GM18951 (cell line): Measurements from ENCODE around the gene DTNBP1.

ENCODE experiments used
- POLR2A ChIP-seq: IDR thresholded peaks from 4 replicates; pipeline ENCODE4 v1.6.1; 2011; ENCODE audit warnings: mild to moderate bottlenecking; ENCODE audit not compliant: insufficient read length, insufficient read depth; ENCODE audit errors: extremely low read depth
- in situ Hi-C: fragments of 300-500 bp; cut with MboI; formaldehyde crosslinking; loops from one replicate; pipeline ENCODE4 v1.12.0; 2022; ENCODE audit warnings: low sequenced_read_pairs, mixed read lengths, inconsistent platforms; ENCODE audit not compliant: unreplicated experiment

The DTNBP1 gene

GRCh38 chr6:15491986-15492269 lies 170.9 kb downstream of the DTNBP1 start:
- TF ChIP-seq POLR2A: no peak
- in situ Hi-C loops: no loop called here

DNA sequence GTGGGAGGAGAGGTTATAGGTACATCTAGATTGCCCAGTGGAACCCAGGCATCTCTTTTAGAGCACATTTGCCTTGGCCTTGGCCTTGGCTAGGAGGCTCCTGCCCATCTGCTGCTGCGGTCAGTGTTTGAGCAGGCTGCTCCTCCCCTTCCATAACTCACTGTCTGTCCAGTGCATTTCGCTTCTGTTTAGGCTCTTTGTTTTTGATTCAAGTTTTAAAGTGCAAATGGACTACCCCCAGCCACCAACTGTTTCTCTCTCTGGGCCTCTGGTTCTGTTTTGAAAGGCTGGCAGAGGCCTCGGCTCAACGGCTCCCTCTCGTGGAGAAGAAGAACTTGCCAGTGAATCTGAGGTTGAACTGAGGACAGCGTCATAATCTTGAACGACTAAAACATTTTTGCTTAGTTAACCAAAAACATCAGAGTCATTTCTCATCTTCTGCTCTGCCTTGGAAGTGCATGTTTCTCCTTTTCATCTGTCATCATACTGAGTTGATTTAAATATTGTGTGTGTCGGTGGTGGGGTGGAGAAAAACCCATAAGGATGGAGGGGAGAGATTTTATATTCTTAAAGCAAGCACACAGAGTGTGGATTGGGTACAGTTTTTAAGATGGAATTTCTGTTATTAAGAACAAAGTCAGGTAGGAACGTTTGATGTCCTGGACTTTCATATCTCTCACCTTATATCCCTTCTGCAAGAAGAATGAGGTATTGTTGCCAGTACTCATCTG lies 171.4 kb downstream of the DTNBP1 start:
- no peak for TF ChIP-seq POLR2A
- in situ Hi-C loops: no loop called here

GRCh38 chr6:15490242-15491100 lies 172.4 kb downstream of the DTNBP1 start:
- in situ Hi-C loops: no loop called here
- TF ChIP-seq POLR2A: no peak

GRCh38 chr6:15489261-15489962 lies 173.4 kb downstream of the DTNBP1 start:
- in situ Hi-C loops: no loop called here
- no peak for TF ChIP-seq POLR2A

DNA sequence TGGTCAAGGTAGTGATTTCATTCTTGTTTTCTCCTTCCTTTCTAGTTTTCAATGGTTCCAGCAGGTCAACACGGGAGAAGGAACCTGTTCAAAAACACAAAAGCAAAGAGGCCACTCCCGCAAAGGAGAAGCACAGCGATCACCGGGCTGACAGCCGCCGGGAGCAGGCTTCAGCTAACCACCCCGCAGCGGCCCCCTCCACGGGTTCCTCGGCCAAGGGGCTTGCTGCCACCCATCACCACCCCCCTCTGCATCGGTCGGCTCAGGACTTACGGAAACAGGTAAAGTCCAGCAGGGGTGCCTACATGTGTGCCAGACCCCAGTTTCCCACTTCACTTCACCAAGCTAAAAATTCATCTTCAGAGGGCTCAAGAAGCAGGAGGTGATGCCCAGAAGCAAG lies 175.6 kb downstream of the DTNBP1 start:
- in situ Hi-C loops: no loop called here
- no peak for TF ChIP-seq POLR2A

GRCh38 chr6:15485936-15486335 lies 176.9 kb downstream of the DTNBP1 start:
- in situ Hi-C loops: no loop called here
- TF ChIP-seq POLR2A: no peak

DNA sequence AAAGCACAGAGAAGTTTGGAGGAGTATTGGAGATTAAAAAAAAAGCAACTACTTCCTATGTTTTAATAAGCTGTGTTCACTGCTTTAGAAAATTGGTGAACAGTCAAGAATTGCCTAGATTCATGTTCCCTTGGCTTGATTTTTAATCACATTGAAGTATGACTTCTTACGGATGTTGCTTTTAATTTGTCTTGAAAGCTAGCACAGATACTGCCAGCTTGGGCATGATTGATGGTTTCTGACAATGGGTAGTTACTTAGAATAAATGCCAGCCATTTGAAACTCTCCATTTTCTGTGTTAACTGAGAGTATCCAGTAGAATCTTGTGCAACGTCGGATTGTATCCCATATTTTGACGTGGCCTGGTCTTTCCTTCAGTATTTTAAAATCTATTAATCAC lies 178.0 kb downstream of the DTNBP1 start:
- in situ Hi-C loops: no loop called here
- TF ChIP-seq POLR2A: no peak

DNA sequence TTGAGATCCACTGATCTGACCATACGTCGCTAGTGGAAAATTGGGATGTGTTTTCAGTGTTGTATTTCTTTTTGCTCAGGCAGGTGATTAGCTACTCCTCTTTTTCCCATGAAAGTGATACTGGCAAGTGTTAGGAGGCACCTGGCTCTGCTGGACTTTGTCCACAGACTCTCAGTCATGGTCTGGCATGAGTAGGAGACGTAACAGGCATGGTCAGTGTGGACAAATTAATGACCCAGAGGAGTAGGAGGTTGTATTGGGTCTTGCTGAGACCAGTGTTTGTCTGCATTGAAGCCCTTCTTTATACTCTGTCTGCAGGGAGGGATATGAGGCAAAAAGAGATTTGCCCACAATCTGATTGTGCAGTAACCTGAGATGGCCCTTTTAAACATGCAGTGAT lies 178.7 kb downstream of the DTNBP1 start:
- in situ Hi-C loops: no loop called here
- TF ChIP-seq POLR2A: no peak

DNA sequence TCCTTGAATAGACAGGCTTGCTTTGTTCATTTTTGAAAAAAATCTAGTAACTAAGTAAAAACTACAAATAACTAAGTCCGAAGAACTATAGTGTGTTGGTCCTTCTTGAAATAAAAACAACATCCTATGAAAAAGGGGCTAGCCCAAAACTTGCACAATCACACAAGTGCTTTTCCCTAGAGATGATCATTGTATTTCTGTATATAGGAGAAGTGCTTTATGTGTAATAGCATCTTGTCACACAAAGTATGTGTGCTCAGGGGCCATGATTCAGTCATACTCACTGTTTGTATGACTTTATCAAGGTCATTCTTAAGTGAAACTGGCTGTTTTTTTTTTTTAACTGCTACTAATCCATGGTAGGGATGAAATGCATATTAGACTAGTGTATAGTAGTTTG lies 179.8 kb downstream of the DTNBP1 start:
- in situ Hi-C loops: no loop called here
- no peak for TF ChIP-seq POLR2A

GRCh38 chr6:15481390-15482291 lies 181.2 kb downstream of the DTNBP1 start:
- TF ChIP-seq POLR2A: no peak
- in situ Hi-C loops: no loop called here

GRCh38 chr6:15480525-15480924 lies 182.3 kb downstream of the DTNBP1 start:
- no peak for TF ChIP-seq POLR2A
- in situ Hi-C loops: no loop called here

- TF ChIP-seq POLR2A: no peak
- in situ Hi-C loops: no loop called here
Measured at GRCh38 chr6:15479761-15480160, 183.1 kb downstream of the DTNBP1 start.

DNA sequence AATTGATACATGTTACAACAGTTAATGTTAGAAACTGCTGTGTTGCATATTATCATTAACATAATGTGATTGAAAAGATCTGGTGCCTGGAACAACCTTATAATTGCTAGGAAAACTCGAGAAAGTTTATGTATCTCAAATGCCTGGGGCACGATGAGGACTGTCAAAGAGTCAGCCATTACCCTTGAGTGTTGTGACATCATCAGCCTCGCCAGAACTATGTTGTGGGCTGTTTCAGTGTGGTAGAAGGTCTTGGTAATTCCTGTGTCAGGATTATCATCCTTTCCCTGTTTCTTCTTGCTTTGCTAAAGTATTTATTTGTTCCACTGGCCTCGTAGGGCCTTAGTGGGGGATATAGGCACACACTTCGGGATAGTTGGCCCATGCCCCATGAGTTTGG lies 185.1 kb downstream of the DTNBP1 start:
- in situ Hi-C loops: no loop called here
- no peak for TF ChIP-seq POLR2A
